ENCODE measurements around the gene ACTN2. TPM values are rescaled to one million over a fixed set of nuclear protein-coding genes. Genes with fewer than 3 reads are reported as not detected.

Gene ACTN2
- polyA plus RNA-seq, 1 donor: 3.1 TPM

GRCh38 chr1:236810018-236810417, 123.7 kb downstream of the ACTN2 start:
- H3K4me1 ChIP-seq (ENCODE audit: control insufficient read depth, insufficient read depth, low read length): peaks cover 4% of the 10 kb centered on the region
- H3K4me3 ChIP-seq (ENCODE audit: low read length): no peak overlapping the region
- WGBS (ENCODE audit: insufficient coverage, low lambda C conversion rate): 92% methylated on average over 2 of the region's 3 CpGs
- H3K36me3 ChIP-seq (ENCODE audit: control insufficient read depth, insufficient read depth, low read length): peaks cover 53% of the 10 kb centered on the region
- DNase-seq: no peak
- H3K27me3 ChIP-seq (ENCODE audit: control insufficient read depth, insufficient read depth, low read length): no peaks in the 10 kb centered on the region
- no peaks in the 10 kb centered on the region for H3K9me3 ChIP-seq (ENCODE audit: control insufficient read depth, low read depth, low read length)
- no peak overlapping the region for H3K27ac ChIP-seq (ENCODE audit: low read length)

- Histone ChIP-seq H3K4me1 (ENCODE audit: control insufficient read depth, insufficient read depth, low read length) (peaks cover 4% of the 10 kb centered on the region), H3K9me3 (ENCODE audit: control insufficient read depth, low read depth, low read length) (no peaks in the 10 kb centered on the region), H3K27me3 (ENCODE audit: control insufficient read depth, insufficient read depth, low read length) (no peaks in the 10 kb centered on the region), H3K4me3 (ENCODE audit: low read length) (no peak overlapping the region), H3K27ac (ENCODE audit: low read length) (no peak overlapping the region), H3K36me3 (ENCODE audit: control insufficient read depth, insufficient read depth, low read length) (peaks cover 65% of the 10 kb centered on the region)
- WGBS (ENCODE audit: insufficient coverage, low lambda C conversion rate): 100% methylated on average over 1 of the region's 5 CpGs
- no peak for DNase-seq
Measured at GRCh38 chr1:236812334-236813030, 126.2 kb downstream of the ACTN2 start.

Other genes with a start within 250 kb of the ACTN2 start
- 65.4 TPM for gene LGALS8, start 162.5 kb upstream of the ACTN2 start, polyA plus RNA-seq
- 19.5 TPM for gene HEATR1, start 82.0 kb upstream of the ACTN2 start, polyA plus RNA-seq
- 20.2 TPM for gene MTR, start 108.8 kb downstream of the ACTN2 start, polyA plus RNA-seq